NCI-H2171 treated with DMSO at 0.1 percent for 48 hours (cell line): ENCODE measurements around the gene ACTR8.

Experiments
- DNase-seq: peaks from one replicate; lab custom pipeline; 2025; lab: John Stamatoyannopoulos, UW

ACTR8 gene

DNA sequence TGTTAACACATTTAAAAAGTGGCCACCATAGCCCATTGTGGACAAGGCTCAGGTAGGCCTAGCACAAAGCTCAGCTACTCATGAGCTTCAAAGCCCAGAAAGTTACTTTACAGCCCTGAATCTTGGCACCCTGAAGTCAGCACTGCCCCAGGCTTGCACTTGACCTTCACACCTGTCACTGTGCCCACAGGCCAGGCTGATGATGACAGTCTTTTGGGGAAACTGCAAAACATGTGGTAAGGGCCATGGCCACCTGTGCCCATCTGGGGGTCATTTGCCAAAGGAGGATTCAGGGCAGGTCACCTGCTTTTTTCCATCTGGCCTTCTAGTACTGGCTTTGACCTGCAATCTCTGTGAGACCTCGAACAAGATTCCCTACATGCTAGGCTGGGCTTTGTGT lies 46.7 kb downstream of the ACTR8 start:
- DNase-seq, result no peak

DNA sequence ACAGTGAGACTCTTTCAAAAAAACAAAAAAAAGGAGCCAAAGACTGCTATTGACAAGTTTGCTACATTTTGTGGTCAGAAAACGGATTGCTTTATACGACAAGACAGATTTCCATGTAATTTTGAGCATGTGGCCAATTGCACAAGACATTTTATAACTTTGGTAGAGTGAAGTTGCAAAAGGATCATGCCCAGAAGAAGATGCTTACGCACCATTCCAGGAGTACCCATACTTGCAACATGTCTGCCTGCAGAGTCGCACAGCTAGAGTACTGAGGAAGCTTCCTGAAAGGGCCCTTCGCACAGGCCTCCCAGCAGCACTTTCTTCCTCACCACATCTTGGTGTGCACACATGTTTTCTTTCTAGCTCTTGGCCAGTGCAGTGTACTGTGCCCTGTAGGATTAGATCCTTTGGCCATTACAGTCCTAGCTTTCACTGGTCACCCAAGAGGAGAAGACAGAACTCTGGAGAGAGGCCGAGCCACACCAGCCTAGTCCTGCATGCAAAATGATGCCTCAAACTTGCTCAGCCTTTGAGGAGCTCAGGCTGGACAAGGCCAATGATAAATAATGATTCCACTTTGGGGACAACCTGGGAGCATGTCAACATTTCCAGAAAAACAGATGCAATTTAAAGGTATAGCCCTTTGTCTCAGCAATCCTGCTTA lies 47.4 kb downstream of the ACTR8 start:
- no peak for DNase-seq

DNA sequence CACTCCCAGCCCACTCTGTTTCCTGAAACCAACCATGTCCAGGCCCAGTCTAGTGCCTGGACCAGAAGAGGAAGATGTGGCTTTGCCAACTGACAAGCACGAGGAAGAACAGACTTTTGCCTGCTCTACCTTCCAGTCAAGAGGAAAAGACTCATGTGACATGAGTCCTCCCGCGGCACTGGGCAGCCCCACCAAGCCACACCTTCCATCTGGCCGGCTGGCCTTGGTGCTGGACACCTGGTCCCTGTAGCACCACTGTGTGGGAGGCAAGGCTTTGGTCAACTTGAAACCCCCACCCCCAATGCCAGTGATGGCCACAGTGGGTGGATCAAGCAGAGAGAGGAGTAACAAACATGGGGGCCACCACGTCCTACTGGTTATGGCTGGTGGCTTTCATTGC lies 48.3 kb downstream of the ACTR8 start:
- DNase-seq, result no peak

- no peak for DNase-seq
Measured at GRCh38 chr3:53833053-53833645, 48.8 kb downstream of the ACTR8 start.

DNA sequence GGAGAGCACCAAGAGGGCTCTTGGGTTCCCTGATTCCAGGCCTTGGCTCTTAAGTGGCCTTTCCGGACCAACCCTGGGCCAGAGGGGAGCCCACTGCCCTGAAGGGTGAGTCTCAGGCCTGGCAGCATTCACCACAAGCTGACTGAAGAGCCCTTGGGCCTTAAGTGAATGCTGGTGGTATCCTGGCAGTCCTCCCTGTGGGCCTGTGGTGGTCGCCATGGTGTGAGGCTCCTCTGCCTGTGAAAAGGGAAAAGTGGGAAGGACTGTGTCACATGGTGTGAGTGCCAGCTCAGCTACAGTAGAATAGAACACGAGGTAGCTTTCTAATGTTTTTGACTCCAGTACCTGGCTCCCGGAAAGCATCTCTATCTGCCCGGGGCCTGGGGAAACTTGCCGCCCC lies 51.0 kb downstream of the ACTR8 start:
- DNase-seq, result no peak

- DNase-seq, result no peak
Measured at GRCh38 chr3:53829605-53830004, 52.3 kb downstream of the ACTR8 start.

DNA sequence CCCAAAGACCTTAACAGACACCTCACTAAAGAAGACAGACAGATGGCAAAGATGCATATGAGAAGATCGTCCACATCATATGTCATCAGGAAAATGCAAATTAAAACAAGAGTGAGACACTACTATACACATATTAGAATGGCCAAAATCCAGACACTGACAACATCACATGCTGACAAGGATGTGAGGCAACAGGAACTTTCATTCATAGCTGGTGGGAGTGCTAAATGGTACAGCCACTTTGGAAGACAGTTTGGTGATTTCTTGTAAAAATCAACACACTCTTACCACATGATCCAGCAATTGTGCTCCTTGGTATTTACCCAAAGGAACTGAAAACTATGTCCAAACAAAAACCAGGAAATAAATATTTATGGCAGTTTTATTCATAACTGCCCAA lies 53.4 kb downstream of the ACTR8 start:
- no peak for DNase-seq

- no peak for DNase-seq
Measured at GRCh38 chr3:53826048-53826447, 55.9 kb downstream of the ACTR8 start.

DNA sequence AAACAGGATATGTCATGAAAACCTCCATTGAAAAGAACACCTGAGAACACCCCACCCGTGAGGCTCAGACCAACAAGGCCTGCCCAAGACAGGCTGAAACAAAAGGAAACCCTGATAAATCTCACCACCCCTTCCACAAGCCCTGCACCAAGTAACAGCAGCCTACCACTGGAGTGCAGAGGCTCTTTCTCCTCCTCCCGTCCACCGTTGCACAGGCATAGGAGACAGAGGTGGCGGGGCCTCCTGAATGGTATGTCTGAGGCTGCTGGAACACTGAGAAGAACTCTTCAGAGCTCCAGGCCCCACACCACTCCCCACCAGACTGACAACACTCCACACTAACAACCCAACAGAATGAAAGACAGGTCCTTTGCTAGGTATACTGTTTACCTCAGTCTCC lies 57.2 kb downstream of the ACTR8 start:
- DNase-seq, result no peak

DNA sequence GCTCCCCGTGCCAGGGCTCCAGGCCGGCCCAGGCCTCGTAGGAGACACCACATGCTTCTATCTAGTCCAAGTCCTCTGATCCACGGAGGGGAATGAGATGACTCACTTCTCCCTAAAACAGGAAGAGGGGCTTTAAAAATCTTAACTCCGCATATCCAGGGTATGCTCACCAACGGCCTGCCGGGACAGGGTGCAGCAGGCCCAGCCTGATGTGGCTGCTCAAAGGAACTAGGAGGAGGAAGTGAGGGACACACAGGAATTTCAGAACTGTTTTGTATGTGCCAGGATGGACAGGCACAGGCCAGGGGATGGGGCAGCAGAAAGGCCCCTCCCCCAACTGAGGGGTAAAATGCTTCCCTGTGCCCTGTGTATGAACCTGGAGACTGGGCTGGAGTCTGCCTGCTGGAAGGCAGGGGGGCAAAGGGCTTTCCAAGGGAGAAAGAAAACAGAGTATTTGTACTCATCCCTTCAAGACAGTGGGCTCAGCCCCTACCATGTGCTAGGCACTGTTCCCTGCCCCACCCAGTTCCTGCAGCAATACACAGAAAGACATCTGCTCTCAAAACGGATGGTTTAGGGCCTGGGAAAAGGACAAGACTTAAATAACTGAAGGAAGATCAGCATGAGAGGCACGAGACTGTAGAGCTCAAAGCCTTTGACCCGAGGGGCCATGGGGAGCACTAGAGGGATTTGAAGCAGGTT lies 57.8 kb downstream of the ACTR8 start:
- DNase-seq, result no peak

- DNase-seq, result no peak
Measured at GRCh38 chr3:53823026-53823955, 58.7 kb downstream of the ACTR8 start.

DNA sequence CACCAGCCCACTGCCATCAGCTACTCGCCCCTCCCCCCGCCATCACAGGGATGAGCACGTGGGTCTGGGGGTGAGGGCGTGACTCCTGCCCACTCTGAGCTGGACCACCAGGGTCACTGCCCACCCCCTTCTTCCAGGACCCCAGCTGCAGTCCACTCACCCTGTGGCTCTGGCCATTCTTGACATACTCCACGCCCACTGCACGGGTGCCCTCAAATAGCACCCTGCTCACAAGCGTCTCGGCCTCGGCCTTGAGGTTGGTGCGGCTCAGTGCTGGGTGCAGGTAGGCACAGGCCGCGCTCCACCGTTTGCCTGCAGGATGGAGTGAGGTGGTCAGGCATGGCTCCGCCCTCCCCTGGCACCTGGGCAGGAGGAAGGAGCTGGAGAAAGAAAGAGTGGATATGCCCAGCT lies 59.6 kb downstream of the ACTR8 start:
- no peak for DNase-seq

GRCh38 chr3:53821631-53822121 lies 60.3 kb downstream of the ACTR8 start:
- no peak for DNase-seq

DNA sequence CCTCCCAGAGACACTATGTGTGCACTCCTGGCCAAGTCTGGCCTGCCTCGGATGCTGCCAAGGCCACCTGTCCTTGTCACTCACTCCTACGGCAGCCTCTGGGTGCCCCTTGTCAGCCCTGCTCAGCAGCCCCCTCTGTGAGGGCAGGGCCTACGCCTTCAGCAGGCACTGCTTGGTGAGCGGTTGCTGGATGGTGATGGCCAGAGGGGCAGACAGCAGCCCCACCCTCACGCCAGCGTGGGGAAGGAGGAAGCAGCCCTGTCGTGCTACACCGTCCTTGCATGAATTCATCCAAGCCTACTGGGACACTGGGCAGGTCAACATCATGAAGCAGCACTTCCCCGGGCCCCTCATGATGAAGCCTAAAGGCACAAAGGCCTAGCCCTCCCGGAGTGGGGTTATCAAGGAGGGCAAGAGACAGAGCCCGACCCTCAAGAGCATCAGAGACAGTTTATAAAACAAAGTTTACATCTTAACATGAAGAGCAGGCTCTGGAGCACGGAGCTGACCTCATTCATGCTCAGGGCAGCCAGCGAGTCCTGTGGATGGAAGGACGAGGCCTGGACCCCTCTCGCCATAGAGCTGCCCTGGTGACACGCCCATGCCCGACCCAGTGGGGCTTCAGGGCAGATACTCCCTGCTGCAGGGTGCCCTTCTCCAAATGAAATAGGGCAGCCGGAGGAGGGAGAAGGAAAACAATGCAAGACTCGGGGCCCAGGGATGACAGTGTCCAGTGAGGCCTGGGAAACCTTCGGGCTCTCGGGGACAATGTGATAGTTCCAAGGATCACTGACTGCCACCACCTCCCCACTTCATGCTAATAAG lies 61.0 kb downstream of the ACTR8 start:
- DNase-seq, result no peak

- DNase-seq, result no peak
Measured at GRCh38 chr3:53820084-53820483, 61.9 kb downstream of the ACTR8 start.

DNA sequence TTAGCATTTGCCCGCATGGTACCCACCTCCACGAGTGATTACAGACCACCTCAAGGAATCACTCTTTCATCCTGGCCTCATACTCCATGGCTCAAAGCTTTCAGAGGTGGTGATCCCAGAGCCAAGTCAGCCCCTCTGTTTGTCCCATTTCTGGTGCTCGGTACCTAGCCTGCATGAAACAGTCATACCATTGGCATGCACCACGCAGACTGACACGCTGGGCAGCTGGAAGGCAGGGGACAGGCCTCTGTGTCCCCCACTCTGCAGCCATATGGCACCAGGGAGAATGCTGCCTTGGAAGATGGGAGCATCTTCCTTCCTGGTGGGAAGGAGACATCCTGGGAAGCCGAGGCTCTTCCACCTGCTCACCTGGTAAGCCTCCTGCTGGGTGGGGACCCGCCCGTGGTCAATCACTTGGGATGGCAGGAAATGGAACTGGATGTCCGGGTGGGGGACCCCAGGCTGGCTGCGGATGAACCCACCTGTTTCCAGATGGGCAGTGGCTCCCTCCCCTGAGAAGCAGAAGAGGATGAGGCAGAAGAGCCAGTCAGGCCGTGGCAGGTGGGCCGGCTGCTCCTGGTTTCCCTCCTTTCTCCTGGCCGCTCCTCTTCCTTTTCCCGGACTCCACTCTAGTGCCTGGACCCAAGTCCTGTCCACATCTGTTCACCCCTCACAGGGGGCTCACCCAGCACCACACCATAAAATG lies 62.6 kb downstream of the ACTR8 start:
- DNase-seq, result no peak

DNA sequence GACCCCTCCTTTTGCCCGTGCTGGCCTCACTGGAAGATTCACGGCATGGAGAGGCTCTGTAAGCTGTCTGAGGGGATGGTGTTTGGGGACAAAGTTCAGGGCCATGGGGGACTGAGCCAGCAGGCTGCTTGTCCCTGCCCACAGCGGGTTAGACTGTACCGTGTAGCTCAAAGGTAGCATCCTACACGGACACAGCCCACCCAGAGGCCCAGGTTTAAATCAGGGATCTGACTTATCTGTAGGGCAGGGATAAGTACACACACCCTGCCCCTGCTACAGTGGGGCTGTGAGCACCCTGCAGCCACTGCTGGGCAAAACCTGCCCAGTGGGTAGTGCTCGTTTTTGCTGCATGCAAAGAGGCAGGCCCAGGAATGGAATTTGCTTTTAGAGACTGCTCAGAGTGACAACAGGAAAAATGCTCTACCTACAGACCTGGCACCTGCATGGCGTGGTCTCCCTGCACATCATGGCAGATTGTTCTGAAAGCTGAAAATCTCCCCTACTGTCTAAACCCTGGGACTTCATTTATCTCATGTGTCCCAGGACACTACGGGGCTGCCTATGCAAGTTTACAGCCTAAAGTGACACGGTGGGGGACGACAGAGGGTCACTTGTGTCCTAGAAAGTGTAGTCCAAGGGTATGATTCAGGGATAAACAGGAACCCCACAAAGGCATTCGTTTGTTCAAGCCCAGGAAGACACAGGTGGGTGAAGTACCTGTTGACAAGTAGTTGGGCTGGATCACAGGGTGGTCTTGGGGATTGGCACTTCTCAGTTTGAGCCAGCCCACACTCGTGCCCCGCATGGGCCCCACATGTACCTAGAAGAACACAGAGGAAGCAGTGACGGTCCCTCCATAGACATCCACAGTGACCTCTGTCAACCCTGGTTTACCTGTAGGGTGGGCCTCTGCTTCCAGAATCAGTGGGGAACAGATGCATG lies 63.5 kb downstream of the ACTR8 start:
- DNase-seq, result no peak

GRCh38 chr3:53817809-53818208 lies 64.1 kb downstream of the ACTR8 start:
- DNase-seq, result no peak

GRCh38 chr3:53817211-53817610 lies 64.7 kb downstream of the ACTR8 start:
- no peak for DNase-seq
